OCI-LY1 (cell line): ENCODE results near the gene CRADD.

Source experiments
- H2AFZ ChIP-seq: fragments of 200-600 bp; sonication (generic), shearing (Covaris generic); 2 replicates; pipeline ENCODE4 v1.6.0; 2014; ENCODE audit warnings: antibody characterized with exemption, mild to moderate bottlenecking, low read length
- H3F3A ChIP-seq: fragments of 200-600 bp; sonication (generic), shearing (Covaris generic); 2 replicates; pipeline ENCODE4 v1.6.0; 2014; ENCODE audit warnings: mild to moderate bottlenecking, antibody characterized with exemption, low read length, moderate library complexity; ENCODE audit not compliant: insufficient read depth
- H3K27ac ChIP-seq: fragments of 200-600 bp; sonication (generic); 2 replicates; pipeline ENCODE4 v1.5.1; 2014; ENCODE audit warnings: low read length, mixed run types, mild to moderate bottlenecking, low read depth; ENCODE audit not compliant: poor library complexity, severe bottlenecking
- H3K27me3 ChIP-seq: fragments of 200-600 bp; sonication (generic); 2 replicates; pipeline ENCODE4 v1.6.0; 2014; ENCODE audit warnings: antibody characterized with exemption, mild to moderate bottlenecking, low read length, moderate library complexity; ENCODE audit not compliant: insufficient read depth
- H3K36me3 ChIP-seq: fragments of 200-600 bp; sonication (generic); 2 replicates; pipeline ENCODE4 v1.6.1; 2014; ENCODE audit warnings: mild to moderate bottlenecking, antibody characterized with exemption, low read length, moderate library complexity, mixed read lengths; ENCODE audit not compliant: insufficient read depth
- H3K4me1 ChIP-seq: fragments of 200-600 bp; sonication (generic); 2 replicates; pipeline ENCODE4 v1.5.1; 2014; ENCODE audit warnings: mild to moderate bottlenecking, low read length, moderate library complexity; ENCODE audit not compliant: insufficient read depth, severe bottlenecking
- H3K4me2 ChIP-seq: fragments of 200-600 bp; sonication (generic), shearing (Covaris generic); 2 replicates; pipeline ENCODE4 v1.6.1; 2014; ENCODE audit warnings: low read length
- H3K4me3 ChIP-seq: fragments of 200-600 bp; sonication (generic); 2 replicates; pipeline ENCODE4 v1.5.1; 2014; ENCODE audit warnings: low read length, low read depth, mild to moderate bottlenecking, mixed read lengths; ENCODE audit not compliant: poor library complexity, severe bottlenecking
- H3K79me2 ChIP-seq: fragments of 200-600 bp; shearing (Covaris generic); 2 replicates; pipeline ENCODE4 v1.6.1; 2016; ENCODE audit warnings: mixed run types, low read length, mixed read lengths; ENCODE audit not compliant: insufficient read depth
- H3K9ac ChIP-seq: fragments of 200-600 bp; sonication (generic), shearing (Covaris generic); 2 replicates; pipeline ENCODE4 v1.6.1; 2014; ENCODE audit warnings: mild to moderate bottlenecking, low read length, mixed read lengths
- H3K9me2 ChIP-seq: fragments of 200-600 bp; sonication (generic), shearing (Covaris generic); 2 replicates; pipeline ENCODE4 v1.6.1; 2014; ENCODE audit warnings: low read depth, mild to moderate bottlenecking, low read length, mixed read lengths
- H3K9me3 ChIP-seq: fragments of 200-600 bp; shearing (Covaris generic); 2 replicates; pipeline ENCODE4 v1.6.1; 2014; ENCODE audit warnings: low read length, mixed read lengths
- H4K20me1 ChIP-seq: fragments of 200-600 bp; sonication (generic), shearing (Covaris generic); 2 replicates; pipeline ENCODE4 v1.6.0; 2016; ENCODE audit warnings: mild to moderate bottlenecking, low read length; ENCODE audit not compliant: insufficient read depth
- CTCF ChIP-seq: fragments of 200-600 bp; sonication (generic), shearing (Covaris generic); IDR thresholded peaks from 2 replicates; pipeline ENCODE4 v1.5.1; 2017; ENCODE audit warnings: mild to moderate bottlenecking, antibody characterized with exemption, low read length, moderate library complexity, mixed read lengths
- EZH2 ChIP-seq: fragments of 200-600 bp; sonication (generic), shearing (Covaris generic); IDR thresholded peaks from 2 replicates; pipeline ENCODE4 v1.8.0; 2017; ENCODE audit warnings: borderline replicate concordance, mixed run types, mild to moderate bottlenecking, antibody characterized with exemption, low read length, moderate library complexity, mixed read lengths

Gene CRADD

GRCh38 chr12:93679308-93679925 lies 2.2 kb downstream of the CRADD start:
- Histone ChIP-seq H3K9ac (no peak overlapping the region), H3K27me3 (no peaks in the 10 kb centered on the region), H3K4me1 (peaks cover 18% of the 10 kb centered on the region), H3K9me3 (no peaks in the 10 kb centered on the region), H3K4me3 (no peak overlapping the region), H3K9me2 (no peaks in the 10 kb centered on the region), H3K27ac (no peak overlapping the region), H3F3A (no peaks in the 10 kb centered on the region), H3K4me2 (no peak overlapping the region), H4K20me1 (no peaks in the 10 kb centered on the region), H3K79me2 (no peaks in the 10 kb centered on the region), H3K36me3 (no peaks in the 10 kb centered on the region), H2AFZ (no peak overlapping the region)
- TF ChIP-seq CTCF = no peak
- TF ChIP-seq EZH2 = no peak

- no peaks in the 10 kb centered on the region for H3K9me2 ChIP-seq
- H3K4me3 ChIP-seq = no peak overlapping the region
- H3K4me2 ChIP-seq = no peak overlapping the region
- peaks cover 18% of the 10 kb centered on the region for H3K4me1 ChIP-seq
- no peak overlapping the region for H3K27ac ChIP-seq
- H4K20me1 ChIP-seq = no peaks in the 10 kb centered on the region
- no peak overlapping the region for H2AFZ ChIP-seq
- TF ChIP-seq EZH2 = no peak
- TF ChIP-seq CTCF = no peak
- no peaks in the 10 kb centered on the region for H3F3A ChIP-seq
- H3K36me3 ChIP-seq = no peaks in the 10 kb centered on the region
- H3K9me3 ChIP-seq = no peaks in the 10 kb centered on the region
- no peaks in the 10 kb centered on the region for H3K79me2 ChIP-seq
- H3K9ac ChIP-seq = no peak overlapping the region
- H3K27me3 ChIP-seq = no peaks in the 10 kb centered on the region
These were observed 2.8 kb downstream of the CRADD start for GRCh38 chr12:93680006-93680405.

GRCh38 chr12:93682846-93683261 lies 5.7 kb downstream of the CRADD start:
- peaks cover 9% of the 10 kb centered on the region for H3K4me1 ChIP-seq
- H3K4me3 ChIP-seq = no peak overlapping the region
- no peaks in the 10 kb centered on the region for H3K36me3 ChIP-seq
- no peaks in the 10 kb centered on the region for H4K20me1 ChIP-seq
- no peaks in the 10 kb centered on the region for H3K9me3 ChIP-seq
- no peaks in the 10 kb centered on the region for H3F3A ChIP-seq
- TF ChIP-seq CTCF = no peak
- TF ChIP-seq EZH2 = no peak
- H3K9me2 ChIP-seq = no peaks in the 10 kb centered on the region
- H3K4me2 ChIP-seq = no peak overlapping the region
- no peaks in the 10 kb centered on the region for H3K79me2 ChIP-seq
- H3K27me3 ChIP-seq = no peaks in the 10 kb centered on the region
- no peak overlapping the region for H3K9ac ChIP-seq
- no peak overlapping the region for H3K27ac ChIP-seq
- no peak overlapping the region for H2AFZ ChIP-seq
